ENCODE results near the gene CROT.

- TF ChIP-seq CTCF (IDR thresholded peaks at IDR 0.05; ENCODE audit: low read depth, low read length) (no peak), EZH2phosphoT487 (IDR thresholded peaks at IDR 0.05; ENCODE audit: low read depth) (no peak)
Observed at GRCh38 chr7:87370660-87371180, 25.3 kb downstream of the CROT start.

Measured in OCI-LY3 (cell line).